Hepatocyte (in vitro differentiated cells): ENCODE data around the gene SART1.

ENCODE experiments used
- CTCF ChIP-seq: fragments of 200-600 bp; sonication (generic); IDR thresholded peaks from 2 replicates; pipeline ENCODE4 v1.5.1; 2016; ENCODE audit warnings: antibody characterized with exemption, mild to moderate bottlenecking; ENCODE audit not compliant: poor library complexity
- EZH2 ChIP-seq: fragments of 200-600 bp; sonication (generic); IDR thresholded peaks from 2 replicates; pipeline ENCODE4 v1.6.1; 2016; ENCODE audit warnings: antibody characterized with exemption, mild to moderate bottlenecking, borderline replicate concordance
- EZH2phosphoT487 ChIP-seq: fragments of 200-600 bp; sonication (generic); IDR thresholded peaks from one replicate; pipeline ENCODE4 v1.6.1; 2018; ENCODE audit warnings: antibody characterized with exemption, mild to moderate bottlenecking, low read depth, moderate library complexity; ENCODE audit not compliant: unreplicated experiment, severe bottlenecking

GRCh38 chr11:66015454-66015881 lies 53.9 kb downstream of the SART1 start:
- no peak for TF ChIP-seq EZH2
- no peak for TF ChIP-seq CTCF
- no peak for TF ChIP-seq EZH2phosphoT487
